OCI-LY1 (cell line): ENCODE data around the gene CHRDL1.

Experiments
- H2AFZ ChIP-seq: fragments of 200-600 bp; sonication (generic), shearing (Covaris generic); 2 replicates; pipeline ENCODE4 v1.6.0; 2014; ENCODE audit warnings: antibody characterized with exemption, mild to moderate bottlenecking, low read length
- H3F3A ChIP-seq: fragments of 200-600 bp; sonication (generic), shearing (Covaris generic); 2 replicates; pipeline ENCODE4 v1.6.0; 2014; ENCODE audit warnings: mild to moderate bottlenecking, antibody characterized with exemption, low read length, moderate library complexity; ENCODE audit not compliant: insufficient read depth
- H3K27ac ChIP-seq: fragments of 200-600 bp; sonication (generic); 2 replicates; pipeline ENCODE4 v1.5.1; 2014; ENCODE audit warnings: low read length, mixed run types, mild to moderate bottlenecking, low read depth; ENCODE audit not compliant: poor library complexity, severe bottlenecking
- H3K27me3 ChIP-seq: fragments of 200-600 bp; sonication (generic); 2 replicates; pipeline ENCODE4 v1.6.0; 2014; ENCODE audit warnings: antibody characterized with exemption, mild to moderate bottlenecking, low read length, moderate library complexity; ENCODE audit not compliant: insufficient read depth
- H3K36me3 ChIP-seq: fragments of 200-600 bp; sonication (generic); 2 replicates; pipeline ENCODE4 v1.6.1; 2014; ENCODE audit warnings: mild to moderate bottlenecking, antibody characterized with exemption, low read length, moderate library complexity, mixed read lengths; ENCODE audit not compliant: insufficient read depth
- H3K4me1 ChIP-seq: fragments of 200-600 bp; sonication (generic); 2 replicates; pipeline ENCODE4 v1.5.1; 2014; ENCODE audit warnings: mild to moderate bottlenecking, low read length, moderate library complexity; ENCODE audit not compliant: insufficient read depth, severe bottlenecking
- H3K4me2 ChIP-seq: fragments of 200-600 bp; sonication (generic), shearing (Covaris generic); 2 replicates; pipeline ENCODE4 v1.6.1; 2014; ENCODE audit warnings: low read length
- H3K4me3 ChIP-seq: fragments of 200-600 bp; sonication (generic); 2 replicates; pipeline ENCODE4 v1.5.1; 2014; ENCODE audit warnings: low read length, low read depth, mild to moderate bottlenecking, mixed read lengths; ENCODE audit not compliant: poor library complexity, severe bottlenecking
- H3K79me2 ChIP-seq: fragments of 200-600 bp; shearing (Covaris generic); 2 replicates; pipeline ENCODE4 v1.6.1; 2016; ENCODE audit warnings: mixed run types, low read length, mixed read lengths; ENCODE audit not compliant: insufficient read depth
- H3K9ac ChIP-seq: fragments of 200-600 bp; sonication (generic), shearing (Covaris generic); 2 replicates; pipeline ENCODE4 v1.6.1; 2014; ENCODE audit warnings: mild to moderate bottlenecking, low read length, mixed read lengths
- H3K9me2 ChIP-seq: fragments of 200-600 bp; sonication (generic), shearing (Covaris generic); 2 replicates; pipeline ENCODE4 v1.6.1; 2014; ENCODE audit warnings: low read depth, mild to moderate bottlenecking, low read length, mixed read lengths
- H3K9me3 ChIP-seq: fragments of 200-600 bp; shearing (Covaris generic); 2 replicates; pipeline ENCODE4 v1.6.1; 2014; ENCODE audit warnings: low read length, mixed read lengths
- H4K20me1 ChIP-seq: fragments of 200-600 bp; sonication (generic), shearing (Covaris generic); 2 replicates; pipeline ENCODE4 v1.6.0; 2016; ENCODE audit warnings: mild to moderate bottlenecking, low read length; ENCODE audit not compliant: insufficient read depth
- TF ChIP-seq, protein P1 (sequence below): fragments of 200-600 bp; sonication (generic), shearing (Covaris generic); IDR thresholded peaks from 2 replicates; pipeline ENCODE4 v1.5.1; 2017; ENCODE audit warnings: mild to moderate bottlenecking, antibody characterized with exemption, low read length, moderate library complexity, mixed read lengths

The CHRDL1 gene

DNA sequence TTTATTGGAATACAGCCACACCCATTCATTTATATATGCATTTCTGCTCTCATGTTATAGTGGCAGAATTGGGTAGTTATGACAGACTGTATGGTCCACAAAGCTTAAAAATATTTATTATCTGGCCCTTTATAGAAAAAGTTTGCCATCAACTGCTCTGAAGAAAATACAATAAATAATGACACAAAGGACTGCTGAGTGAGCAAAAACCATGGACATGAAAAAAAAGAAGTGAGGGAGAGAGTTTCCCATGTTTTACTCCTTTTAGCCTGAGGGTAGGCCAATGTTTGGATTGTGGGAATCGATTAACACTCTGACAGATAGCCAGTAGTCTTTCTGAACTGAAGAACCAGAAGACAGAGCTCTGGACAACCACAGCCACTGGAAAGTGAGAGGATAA is 149.2 kb downstream of the CHRDL1 start:
- no peaks in the 10 kb centered on the region for H3K36me3 ChIP-seq
- no peak overlapping the region for H2AFZ ChIP-seq
- no peaks in the 10 kb centered on the region for H3K4me1 ChIP-seq
- no peak overlapping the region for H3K4me2 ChIP-seq
- H3K4me3 ChIP-seq, result no peak overlapping the region
- no peaks in the 10 kb centered on the region for H4K20me1 ChIP-seq
- no peak overlapping the region for H3K9ac ChIP-seq
- H3K9me3 ChIP-seq, result no peaks in the 10 kb centered on the region
- H3K27me3 ChIP-seq, result no peaks in the 10 kb centered on the region
- H3F3A ChIP-seq, result no peaks in the 10 kb centered on the region
- no peaks in the 10 kb centered on the region for H3K9me2 ChIP-seq
- TF ChIP-seq, protein P1, sequence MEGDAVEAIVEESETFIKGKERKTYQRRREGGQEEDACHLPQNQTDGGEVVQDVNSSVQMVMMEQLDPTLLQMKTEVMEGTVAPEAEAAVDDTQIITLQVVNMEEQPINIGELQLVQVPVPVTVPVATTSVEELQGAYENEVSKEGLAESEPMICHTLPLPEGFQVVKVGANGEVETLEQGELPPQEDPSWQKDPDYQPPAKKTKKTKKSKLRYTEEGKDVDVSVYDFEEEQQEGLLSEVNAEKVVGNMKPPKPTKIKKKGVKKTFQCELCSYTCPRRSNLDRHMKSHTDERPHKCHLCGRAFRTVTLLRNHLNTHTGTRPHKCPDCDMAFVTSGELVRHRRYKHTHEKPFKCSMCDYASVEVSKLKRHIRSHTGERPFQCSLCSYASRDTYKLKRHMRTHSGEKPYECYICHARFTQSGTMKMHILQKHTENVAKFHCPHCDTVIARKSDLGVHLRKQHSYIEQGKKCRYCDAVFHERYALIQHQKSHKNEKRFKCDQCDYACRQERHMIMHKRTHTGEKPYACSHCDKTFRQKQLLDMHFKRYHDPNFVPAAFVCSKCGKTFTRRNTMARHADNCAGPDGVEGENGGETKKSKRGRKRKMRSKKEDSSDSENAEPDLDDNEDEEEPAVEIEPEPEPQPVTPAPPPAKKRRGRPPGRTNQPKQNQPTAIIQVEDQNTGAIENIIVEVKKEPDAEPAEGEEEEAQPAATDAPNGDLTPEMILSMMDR, result no peak
- no peaks in the 10 kb centered on the region for H3K79me2 ChIP-seq
- H3K27ac ChIP-seq, result no peak overlapping the region
